Prostate gland (tissue), 2 donors: ENCODE results near the gene MYH3. TPM values are rescaled to one million over a fixed set of nuclear protein-coding genes. Genes with fewer than 3 reads are reported as not detected.

Experiments used
- DNase-seq: peaks from one replicate; pipeline ENCODE4 v3.0.0-alpha.2; 2019; ENCODE audit warnings: low spot score
- H3K27ac ChIP-seq, 2 donors: fragments of 200-600 bp; sonication (generic); 2 replicates each; pipeline ENCODE4 v1.5.1; 2017 to 2019
- H3K27me3 ChIP-seq: fragments of 200-600 bp; sonication (generic); replicated peaks from 2 replicates; pipeline ENCODE4 v1.5.1; 2019; ENCODE audit not compliant: insufficient read depth
- H3K36me3 ChIP-seq, 2 donors: fragments of 200-600 bp; sonication (generic); 1 replicate in 1 of 2; 2 replicates in 1 of 2; pipeline versions ENCODE4 v1.5.1 to v1.8.1; 2017 to 2019
- H3K4me1 ChIP-seq: fragments of 200-600 bp; sonication (generic); replicated peaks from 2 replicates; pipeline ENCODE4 v1.5.1; 2019
- H3K4me3 ChIP-seq, 2 donors: fragments of 200-600 bp; sonication (generic); 2 replicates each; pipeline ENCODE4 v1.5.1; 2017 to 2019
- H3K9me3 ChIP-seq: fragments of 200-600 bp; sonication (generic); 2 replicates; pipeline ENCODE4 v1.5.1; 2017
- POLR2A ChIP-seq: fragments of 450-650 bp; IDR thresholded peaks from one replicate; pipeline ENCODE4 v1.6.1; 2016; ENCODE audit warnings: antibody characterized with exemption, mild to moderate bottlenecking
- POLR2AphosphoS5 ChIP-seq: sonication (generic); formaldehyde crosslinking; IDR thresholded peaks from one replicate; pipeline ENCODE4 v1.6.1; 2017; ENCODE audit warnings: antibody characterized with exemption
- WGBS: methylation state at CpG from one replicate; pipeline ENCODE4 v1.1.5; 2018; 5-methylcytosine and 5-hydroxymethylcytosine counted together
- intact Hi-C: fragments of 100-400 bp; cut with DNase I; formaldehyde crosslinking; loops from one replicate; pipeline ENCODE4 v1.14.2; 2022
- total RNA-seq, 2 donors: library from RNA; depleted of rRNA; stranded (reverse); fragments of >200 nt; gene quantifications; one replicate each; pipeline ENCODE4 v1.1.0, GENCODE V29; 2016
- TF ChIP-seq, protein P1 (sequence below), 4 experiments: fragments of 200-600 bp in 2 of 4; fragments of 450-650 bp in 2 of 4; sonication (generic) in 2 of 4; IDR thresholded peaks; 1 replicate in 3 of 4; 2 replicates in 1 of 4; pipeline ENCODE4 v1.5.1; 2016 to 2019; ENCODE audit warnings: antibody characterized with exemption in 4 of 4, mild to moderate bottlenecking in 2 of 4, moderate library complexity in 2 of 4

MYH3 gene
- total RNA-seq, 2 donors from 2014 or later: 5.9 to 14.8 TPM

DNA sequence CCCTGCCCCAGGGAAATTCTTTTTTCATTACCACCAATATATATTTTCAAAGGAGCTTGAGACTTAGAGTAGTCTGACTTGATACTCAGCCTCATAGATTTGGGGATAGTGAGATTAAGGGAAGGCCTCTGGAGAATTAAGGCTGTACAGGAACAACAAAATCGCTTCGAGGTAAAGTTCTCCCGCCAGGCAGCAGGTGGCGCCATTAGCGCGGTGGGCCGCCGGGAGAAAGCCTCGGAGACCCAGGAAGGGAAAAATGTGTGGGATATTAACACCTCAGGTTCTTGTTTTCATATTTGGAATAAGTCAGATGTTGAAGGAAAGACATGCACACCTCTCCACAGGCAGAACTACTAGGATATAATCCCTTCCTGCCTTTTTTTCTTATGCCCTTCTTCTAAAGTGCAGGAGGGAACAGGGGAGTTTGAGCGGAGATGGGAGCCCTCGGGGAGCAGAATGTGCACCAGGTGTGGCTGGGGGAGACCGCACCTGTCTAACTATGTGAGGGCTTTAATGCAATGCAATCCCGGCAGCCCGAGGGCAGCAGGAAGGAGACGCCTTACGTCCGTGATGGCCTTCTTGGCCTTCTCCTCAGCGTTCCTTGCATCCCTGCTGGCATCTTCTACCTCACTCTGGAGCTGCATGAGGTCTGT lies 25.9 kb downstream of the MYH3 start:
- Histone ChIP-seq H3K27me3 (no peaks in the 10 kb centered on the region), H3K36me3 (no peaks in the 10 kb centered on the region), H3K27ac (no peak overlapping the region), H3K4me1 (no peaks in the 10 kb centered on the region), H3K9me3 (no peaks in the 10 kb centered on the region), H3K4me3 (no peak overlapping the region)
- no peak for DNase-seq
- intact Hi-C loops: no loop called here
- 55% methylated on average over 18 of the region's 18 CpGs for WGBS
- TF ChIP-seq, protein P1, sequence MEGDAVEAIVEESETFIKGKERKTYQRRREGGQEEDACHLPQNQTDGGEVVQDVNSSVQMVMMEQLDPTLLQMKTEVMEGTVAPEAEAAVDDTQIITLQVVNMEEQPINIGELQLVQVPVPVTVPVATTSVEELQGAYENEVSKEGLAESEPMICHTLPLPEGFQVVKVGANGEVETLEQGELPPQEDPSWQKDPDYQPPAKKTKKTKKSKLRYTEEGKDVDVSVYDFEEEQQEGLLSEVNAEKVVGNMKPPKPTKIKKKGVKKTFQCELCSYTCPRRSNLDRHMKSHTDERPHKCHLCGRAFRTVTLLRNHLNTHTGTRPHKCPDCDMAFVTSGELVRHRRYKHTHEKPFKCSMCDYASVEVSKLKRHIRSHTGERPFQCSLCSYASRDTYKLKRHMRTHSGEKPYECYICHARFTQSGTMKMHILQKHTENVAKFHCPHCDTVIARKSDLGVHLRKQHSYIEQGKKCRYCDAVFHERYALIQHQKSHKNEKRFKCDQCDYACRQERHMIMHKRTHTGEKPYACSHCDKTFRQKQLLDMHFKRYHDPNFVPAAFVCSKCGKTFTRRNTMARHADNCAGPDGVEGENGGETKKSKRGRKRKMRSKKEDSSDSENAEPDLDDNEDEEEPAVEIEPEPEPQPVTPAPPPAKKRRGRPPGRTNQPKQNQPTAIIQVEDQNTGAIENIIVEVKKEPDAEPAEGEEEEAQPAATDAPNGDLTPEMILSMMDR (IDR thresholded peaks at IDR 0.05): peak; percentile 37 to 61 (median 53)
- TF ChIP-seq POLR2AphosphoS5 (no peak), POLR2A (no peak)

DNA sequence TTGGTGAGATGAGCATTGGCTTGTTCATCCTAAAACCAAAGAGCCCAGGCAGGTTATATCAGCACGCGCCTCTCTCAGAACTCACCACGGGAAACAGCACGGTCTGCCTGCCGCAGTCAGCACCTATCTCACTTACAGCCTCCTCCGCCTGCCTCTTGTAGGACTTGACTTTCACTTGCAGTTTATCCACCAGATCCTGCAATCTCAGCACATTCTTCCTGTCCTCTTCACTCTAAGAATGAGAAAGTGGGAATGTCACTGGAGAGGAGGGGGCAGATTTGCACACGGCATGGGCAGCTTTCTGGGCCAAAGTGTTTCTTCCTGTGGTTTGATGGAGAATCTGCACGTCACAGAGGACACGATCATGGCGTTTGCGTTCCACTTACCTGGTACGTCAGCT lies 27.4 kb downstream of the MYH3 start:
- intact Hi-C loops: no loop called here

DNA sequence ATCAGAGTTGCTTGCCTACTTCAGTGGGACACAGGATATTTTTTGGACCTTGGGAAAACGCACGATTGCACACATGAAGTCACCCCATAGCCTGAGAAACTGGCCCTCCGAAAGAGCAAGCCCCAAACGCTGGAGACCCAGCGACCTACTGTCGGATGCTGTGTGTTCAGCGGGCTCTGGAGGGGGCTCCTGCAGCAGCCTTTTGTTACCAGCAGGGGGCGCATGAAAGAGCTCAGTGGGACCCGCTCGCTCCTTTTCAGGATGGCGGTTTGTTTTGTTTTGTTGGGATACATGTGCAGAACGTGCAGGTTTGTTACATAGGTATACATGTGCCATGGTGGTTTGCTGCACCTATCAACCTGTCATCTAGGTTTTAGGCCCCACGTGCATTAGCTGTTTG lies 28.4 kb downstream of the MYH3 start:
- H3K4me3 ChIP-seq: no peak overlapping the region
- no peak for DNase-seq
- 85% methylated on average over 13 of the region's 13 CpGs for WGBS
- no peaks in the 10 kb centered on the region for H3K36me3 ChIP-seq
- no peak overlapping the region for H3K27ac ChIP-seq
- no peaks in the 10 kb centered on the region for H3K27me3 ChIP-seq
- intact Hi-C loops: no loop called here
- no peaks in the 10 kb centered on the region for H3K9me3 ChIP-seq
- H3K4me1 ChIP-seq: no peaks in the 10 kb centered on the region
- no peak for TF ChIP-seq POLR2AphosphoS5
- TF ChIP-seq, protein P1 (IDR thresholded peaks at IDR 0.05): peak in 1 of 4 experiments; percentile 23

More for the DNA sequence above, 27.4 kb downstream of the MYH3 start:
- 94% methylated on average over 12 of the region's 12 CpGs for WGBS
- no peaks in the 10 kb centered on the region for H3K36me3 ChIP-seq
- no peak for DNase-seq
- H3K9me3 ChIP-seq: no peaks in the 10 kb centered on the region
- no peak overlapping the region for H3K4me3 ChIP-seq
- no peak for TF ChIP-seq POLR2A
- TF ChIP-seq, protein P1 (IDR thresholded peaks at IDR 0.05): no peak
- TF ChIP-seq POLR2AphosphoS5: no peak
- H3K4me1 ChIP-seq: no peaks in the 10 kb centered on the region
- H3K27ac ChIP-seq: no peak overlapping the region
- no peaks in the 10 kb centered on the region for H3K27me3 ChIP-seq

DNA sequence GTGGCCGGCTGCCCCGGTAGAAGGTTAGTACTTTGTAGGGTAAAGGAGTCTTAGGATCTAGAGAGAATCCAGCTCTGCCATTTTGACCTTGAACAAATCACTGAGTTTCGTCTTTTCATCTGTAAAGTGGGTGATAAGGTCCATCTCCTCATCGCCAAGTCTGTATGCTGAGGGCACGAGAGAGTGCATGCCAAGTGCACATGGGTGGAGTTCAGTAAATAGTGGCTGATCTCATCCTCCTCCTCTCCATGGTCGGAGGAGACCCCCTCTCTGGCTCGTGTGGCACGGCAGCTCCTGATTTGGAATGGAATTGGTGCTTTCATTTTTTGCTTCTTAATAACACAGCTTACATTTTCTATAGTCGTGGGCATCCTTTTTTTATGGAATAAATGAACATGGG lies 30.7 kb downstream of the MYH3 start:
- 85% methylated on average over 9 of the region's 9 CpGs for WGBS
- TF ChIP-seq POLR2A (no peak), POLR2AphosphoS5 (no peak)
- TF ChIP-seq, protein P1 (IDR thresholded peaks at IDR 0.05): no peak
- no peaks in the 10 kb centered on the region for H3K9me3 ChIP-seq
- intact Hi-C loops: no loop called here
- no peak overlapping the region for H3K4me3 ChIP-seq
- H3K27ac ChIP-seq: no peak overlapping the region
- no peaks in the 10 kb centered on the region for H3K4me1 ChIP-seq
- H3K27me3 ChIP-seq: no peaks in the 10 kb centered on the region
- H3K36me3 ChIP-seq: no peaks in the 10 kb centered on the region
- no peak for DNase-seq

- Histone ChIP-seq H3K4me3 (no peak overlapping the region), H3K4me1 (no peaks in the 10 kb centered on the region), H3K36me3 (no peaks in the 10 kb centered on the region), H3K27ac (peak overlapping the region; percentile 14 to 44), H3K27me3 (no peaks in the 10 kb centered on the region), H3K9me3 (no peaks in the 10 kb centered on the region)
- TF ChIP-seq POLR2AphosphoS5 (no peak), POLR2A (no peak)
- TF ChIP-seq, protein P1 (IDR thresholded peaks at IDR 0.05): no peak
- no peak for DNase-seq
- intact Hi-C loops: no loop called here
- 87% methylated on average over 11 of the region's 11 CpGs for WGBS
These were observed 32.1 kb downstream of the MYH3 start for GRCh38 chr17:10624969-10625368.
